Uterus (tissue), 2 donors: ENCODE results near the gene COPA.

ENCODE experiments used
- CTCF ChIP-seq, 4 experiments: fragments of 200-600 bp in 2 of 4; fragments of 450-650 bp in 2 of 4; sonication (generic) in 2 of 4; IDR thresholded peaks; one replicate each; pipeline ENCODE4 v1.5.1; 2016 to 2019; ENCODE audit warnings: antibody characterized with exemption in 4 of 4, mild to moderate bottlenecking in 2 of 4, moderate library complexity in 1 of 4
- POLR2A ChIP-seq, 2 donors: fragments of 450-650 bp; IDR thresholded peaks; one replicate each; pipeline ENCODE4 v1.6.1; 2016; ENCODE audit warnings: antibody characterized with exemption in 2 of 2, mild to moderate bottlenecking in 1 of 2, moderate library complexity in 1 of 2

- TF ChIP-seq CTCF (IDR thresholded peaks at IDR 0.05) (no peak), POLR2A (IDR thresholded peaks at IDR 0.05) (no peak)
These were observed 1.9 kb upstream of the COPA start for GRCh38 chr1:160344936-160345335.
